GM18498 (cell line): Measurements from ENCODE around the gene IQCF5.
"Not testable (repeated sequence)": the region's sequence is repeated elsewhere in the genome, so short reads cannot be mapped to it uniquely, and the experiment has no call there.

Experiments
- ATAC-seq: cut with Tn5 transposase; IDR thresholded peaks from one replicate; pipeline ENCODE4 v1.9.1; 2021; ENCODE audit warnings: mild to moderate bottlenecking, moderate library complexity; ENCODE audit not compliant: unreplicated experiment

The IQCF5 gene

DNA sequence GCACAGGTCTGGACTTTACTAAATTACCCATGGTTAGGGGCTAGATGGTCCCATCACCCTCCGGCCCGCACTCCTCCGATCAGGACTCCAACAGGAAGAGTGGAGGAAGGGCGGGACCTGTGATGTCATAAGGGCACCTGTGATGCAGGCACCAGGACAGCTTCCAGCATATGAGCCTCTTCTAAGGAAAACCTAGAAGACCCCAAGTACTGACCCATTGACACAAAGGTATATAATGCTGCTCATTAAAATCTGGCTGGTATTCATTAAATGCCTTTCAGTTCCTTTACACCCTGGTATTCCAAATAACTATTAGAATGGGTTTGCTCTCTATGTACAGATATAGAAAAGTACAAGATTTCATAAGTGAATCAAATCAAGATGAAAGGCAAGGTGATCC is at the start of gene IQCF5:
Gene IQCF5, minus strand, starts transcription at position 101 of the 400 bp plus-strand sequence. Its CDS starts 70 bp downstream, at position 31.
- ATAC-seq, result no peak

DNA sequence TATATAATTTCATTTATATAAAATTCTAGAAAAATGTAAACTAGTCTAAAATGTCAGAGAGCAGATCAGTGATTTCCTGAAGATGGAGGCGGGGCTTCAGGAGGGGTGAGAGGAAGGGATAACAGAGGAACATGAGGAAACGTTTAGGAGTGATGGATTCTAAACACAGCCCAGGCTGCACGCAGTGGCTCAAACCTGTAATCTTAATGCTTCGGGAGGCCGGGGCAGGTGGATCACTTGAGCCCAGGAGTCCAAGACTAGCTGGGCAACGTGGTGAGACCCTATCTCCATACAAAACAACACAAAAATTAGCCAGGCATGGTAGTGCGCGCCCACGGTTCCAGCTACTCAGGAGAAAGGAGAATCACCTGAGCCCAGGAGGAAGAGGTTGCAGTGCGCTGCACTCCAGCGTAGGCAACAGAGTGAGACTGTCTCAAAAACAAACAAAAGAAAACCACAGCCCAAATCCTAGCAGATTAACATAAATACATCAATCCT is 45.7 kb upstream of the IQCF5 start:
- ATAC-seq, result no peak

DNA sequence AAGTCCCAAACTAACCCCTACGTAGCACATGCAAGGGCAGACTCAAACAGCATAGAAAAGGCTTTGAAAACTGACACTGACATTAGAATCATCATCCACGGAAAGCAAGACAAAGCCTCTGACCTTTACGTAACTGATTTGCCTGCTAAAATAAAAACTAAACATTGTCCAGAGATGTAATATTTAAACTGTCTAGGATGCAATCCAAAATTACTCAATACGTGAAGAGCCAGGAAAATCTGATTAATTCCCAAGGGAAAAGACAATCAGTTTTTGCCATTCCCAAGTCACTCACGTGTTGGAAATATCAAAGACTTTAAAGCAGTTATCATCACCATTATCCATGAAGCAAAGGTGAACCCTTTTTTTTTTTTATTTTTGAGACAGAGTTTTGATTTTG is 41.0 kb upstream of the IQCF5 start:
- ATAC-seq, result no peak

DNA sequence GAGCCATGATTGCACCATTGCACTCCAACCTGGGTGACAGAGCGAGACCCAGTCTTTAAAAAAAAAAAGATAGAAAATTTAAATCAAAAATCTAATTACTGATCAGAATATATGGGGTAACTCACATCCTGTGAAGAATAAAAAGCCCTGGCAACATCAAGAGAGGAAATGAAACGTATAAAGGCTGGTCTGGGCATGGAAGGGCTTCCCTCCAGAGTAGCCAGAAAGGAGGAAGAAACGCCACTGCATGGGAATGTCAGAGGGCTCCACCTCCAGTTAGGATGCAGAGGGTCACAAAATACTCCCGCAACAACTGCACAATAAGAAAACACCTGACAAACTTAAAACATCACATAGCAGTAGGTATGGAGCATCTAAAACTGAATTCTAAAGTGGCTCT is 32.6 kb upstream of the IQCF5 start:
- ATAC-seq, result no peak

DNA sequence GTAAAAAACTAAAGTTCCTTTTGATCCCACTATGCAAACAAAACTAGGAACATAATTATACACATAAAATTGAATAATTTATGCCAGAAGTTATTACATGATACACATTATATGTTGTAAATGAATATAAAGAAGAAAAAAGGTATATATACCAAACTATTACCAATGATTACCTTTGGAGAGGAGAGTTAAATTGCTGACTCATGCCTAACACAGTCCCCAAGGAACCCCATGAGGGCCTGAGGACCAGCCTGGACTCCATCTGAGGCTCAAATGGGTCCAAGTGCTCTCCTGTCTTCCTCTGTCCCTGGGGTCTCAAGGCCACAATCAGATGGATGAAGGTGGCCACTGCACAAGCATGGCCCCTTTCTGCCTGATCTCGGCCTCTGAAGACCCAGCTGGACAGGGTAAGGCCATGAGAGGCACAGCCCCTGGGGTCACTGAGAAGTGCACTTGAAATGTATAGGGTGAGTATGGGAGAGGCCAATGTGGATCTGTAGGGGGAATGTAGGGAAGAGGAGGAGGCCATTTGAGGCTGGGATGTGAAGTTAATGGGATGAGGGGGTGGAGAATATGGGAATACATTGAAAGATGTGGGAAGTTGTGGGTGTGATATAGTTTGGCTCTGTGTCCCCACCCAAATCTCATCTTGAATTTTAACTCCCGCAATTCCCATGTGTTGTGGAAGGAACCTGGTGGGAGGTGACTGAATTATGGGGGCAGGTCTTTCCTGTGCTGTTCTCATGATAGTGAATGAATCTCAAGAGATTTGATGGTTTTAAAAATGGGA is 28.8 kb upstream of the IQCF5 start:
- no peak for ATAC-seq

DNA sequence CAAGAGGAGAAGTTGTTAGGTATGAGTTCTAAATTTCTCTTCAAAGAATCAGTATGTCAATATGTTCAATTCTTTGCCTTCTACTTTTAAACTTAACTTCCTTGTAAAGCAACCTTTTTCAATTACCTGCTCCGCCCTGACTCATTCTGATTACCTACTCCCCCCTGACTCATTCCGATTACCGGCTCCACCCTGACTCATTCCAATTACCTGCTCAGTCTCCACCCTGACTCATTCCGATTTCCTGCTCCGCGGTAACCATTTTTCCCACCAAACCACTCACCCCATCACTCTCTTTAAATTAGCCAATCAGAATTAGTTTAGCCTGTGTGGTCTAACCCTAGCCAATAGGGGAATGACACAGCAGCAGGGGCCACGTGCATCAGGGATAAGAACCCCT is 27.0 kb upstream of the IQCF5 start:
- ATAC-seq, result not testable (repeated sequence)

DNA sequence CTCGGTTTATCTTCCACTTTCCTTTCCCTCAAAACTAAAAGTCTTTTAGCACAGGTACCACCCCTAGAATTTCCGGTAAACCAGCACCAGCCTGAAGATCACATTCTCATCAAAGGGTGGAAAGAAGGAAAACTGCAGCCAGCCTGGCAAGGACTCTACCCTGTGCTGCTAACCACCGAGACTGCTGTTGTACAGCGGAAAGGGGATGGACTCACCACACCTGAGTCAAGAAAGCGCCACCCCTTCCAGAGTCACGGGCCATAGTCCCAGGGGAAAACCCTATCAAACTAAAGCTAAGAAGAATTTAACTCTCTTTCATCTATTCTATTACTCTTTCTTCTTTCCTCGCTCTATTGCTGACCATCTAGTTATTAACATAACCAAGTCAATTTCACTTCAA is 24.6 kb upstream of the IQCF5 start:
- not testable (repeated sequence) for ATAC-seq

DNA sequence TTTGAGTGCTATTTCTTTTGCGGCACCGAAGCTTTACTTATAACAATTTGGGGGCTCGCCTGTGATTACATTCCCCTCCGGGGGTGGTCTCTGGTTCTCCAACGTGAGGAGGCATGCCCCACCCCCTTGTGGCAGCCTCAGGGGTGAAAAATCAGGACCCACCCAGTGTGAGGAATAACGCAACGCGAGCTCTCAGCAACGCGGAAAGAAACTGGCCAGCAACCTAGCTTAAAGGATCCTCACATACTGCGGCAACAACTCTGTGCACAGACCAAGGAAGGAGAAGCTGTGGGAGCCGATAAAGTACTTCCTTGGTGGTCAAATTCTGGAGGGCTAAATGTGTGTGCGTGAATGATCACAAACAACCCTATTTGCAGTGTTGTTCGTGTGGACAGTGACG is 22.0 kb upstream of the IQCF5 start:
- ATAC-seq, result no peak

DNA sequence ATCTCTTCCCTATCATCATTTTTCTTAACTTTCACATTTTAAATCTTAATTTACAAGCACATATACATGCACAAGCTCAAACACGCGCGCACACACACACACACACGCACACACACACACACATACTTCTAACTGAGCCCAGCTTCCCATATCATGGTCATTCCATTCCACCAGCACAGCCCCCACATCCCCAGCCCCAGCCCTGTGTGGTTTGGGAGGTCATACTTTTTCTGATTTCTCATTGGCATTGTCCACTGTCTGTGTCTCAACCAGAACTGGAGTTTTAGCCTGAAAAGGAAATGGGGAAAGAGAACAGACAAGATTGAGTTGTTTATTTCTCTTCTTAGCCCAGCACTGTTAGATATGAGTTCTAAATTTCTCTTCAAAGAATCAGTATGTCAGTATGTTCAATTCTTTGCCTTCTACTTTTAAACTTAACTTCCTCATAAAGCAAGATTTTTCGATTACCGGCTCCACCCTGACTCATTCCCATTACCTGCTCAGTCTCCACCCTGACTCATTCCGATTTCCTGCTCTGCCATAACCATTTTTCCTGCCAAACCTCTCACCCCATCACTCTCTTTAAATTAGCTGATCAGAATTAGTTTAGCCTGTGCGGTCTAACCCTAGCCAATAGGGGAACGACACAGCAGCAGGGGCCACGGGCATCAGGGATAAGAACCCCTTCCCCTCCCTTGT is 21.4 kb upstream of the IQCF5 start:
- ATAC-seq, result no peak

DNA sequence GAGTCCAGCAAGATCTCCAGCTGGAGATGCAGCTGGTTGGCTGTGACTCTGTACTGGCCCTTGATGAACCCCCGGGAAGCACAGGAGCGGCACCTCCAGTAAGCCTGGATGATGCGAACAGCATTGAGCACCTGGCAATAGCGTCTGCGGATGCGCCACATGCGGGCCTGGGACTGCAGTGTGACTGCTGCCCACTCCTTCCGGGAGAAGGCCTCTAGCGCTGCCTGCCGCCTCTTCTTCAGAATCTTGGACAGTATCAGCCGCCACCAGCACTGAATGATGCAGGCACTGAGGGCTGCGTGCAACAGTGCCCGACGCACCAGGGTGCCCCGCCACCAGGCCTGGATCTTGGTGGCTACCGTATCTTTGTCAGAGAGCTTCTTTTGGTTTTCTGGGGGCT is 19.5 kb upstream of the IQCF5 start:
- no peak for ATAC-seq

DNA sequence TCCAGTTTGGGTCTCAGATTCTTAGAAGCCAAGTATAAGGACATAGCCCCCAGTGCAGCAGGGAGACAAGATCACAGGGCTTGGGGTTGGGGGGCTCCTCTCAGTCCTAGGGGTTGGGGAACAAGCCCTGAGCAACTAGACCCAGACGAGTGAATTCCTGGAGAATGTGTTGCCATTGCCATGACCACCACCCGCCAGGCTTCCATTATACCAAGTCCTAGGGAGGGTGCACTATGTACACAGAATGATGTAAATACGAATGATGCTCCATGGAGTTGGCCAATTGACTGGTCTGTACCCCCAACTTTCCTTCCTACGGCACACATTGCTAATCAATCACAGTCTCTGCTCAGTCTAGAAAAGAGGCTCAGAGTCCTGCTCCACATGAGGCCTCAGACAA is 19.0 kb upstream of the IQCF5 start:
- ATAC-seq, result no peak

DNA sequence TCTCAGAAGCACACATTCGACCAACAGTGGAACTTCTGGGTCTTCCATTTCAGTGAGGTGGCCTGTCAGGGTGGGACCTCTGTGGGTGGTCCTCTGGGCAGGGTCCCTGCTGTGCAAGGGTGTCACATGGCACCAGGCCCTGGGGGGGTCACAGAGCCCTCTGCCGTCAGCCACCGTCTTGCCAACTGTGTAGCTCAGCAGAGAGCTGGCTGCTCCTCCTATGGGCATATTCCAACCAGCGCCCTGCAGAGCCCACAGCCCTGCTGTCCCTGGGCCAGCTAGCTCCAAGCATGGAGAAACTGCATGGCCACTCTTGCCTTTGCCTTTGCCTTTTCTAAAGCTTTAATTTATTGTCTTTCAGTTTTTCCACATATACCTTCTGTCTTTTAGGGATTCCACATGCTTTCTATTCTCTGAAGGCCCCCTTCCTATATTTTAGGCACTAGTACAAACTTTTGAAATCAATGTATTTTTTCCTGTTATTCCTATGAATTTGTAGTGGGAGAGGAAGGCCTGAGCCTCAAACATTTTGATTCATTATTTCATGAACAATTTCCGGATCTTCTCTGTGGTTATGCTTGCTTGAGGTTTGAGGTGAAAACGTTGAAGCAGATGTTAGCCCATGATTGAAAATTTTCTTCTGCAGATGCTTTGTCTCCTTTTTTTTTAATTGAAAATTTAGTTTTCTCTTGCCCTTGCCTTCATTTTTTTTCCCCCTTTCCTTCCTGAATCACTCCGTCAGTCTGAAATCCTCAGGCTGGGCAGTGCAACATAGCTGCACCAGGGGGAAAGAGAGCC is 16.0 kb upstream of the IQCF5 start:
- no peak for ATAC-seq

DNA sequence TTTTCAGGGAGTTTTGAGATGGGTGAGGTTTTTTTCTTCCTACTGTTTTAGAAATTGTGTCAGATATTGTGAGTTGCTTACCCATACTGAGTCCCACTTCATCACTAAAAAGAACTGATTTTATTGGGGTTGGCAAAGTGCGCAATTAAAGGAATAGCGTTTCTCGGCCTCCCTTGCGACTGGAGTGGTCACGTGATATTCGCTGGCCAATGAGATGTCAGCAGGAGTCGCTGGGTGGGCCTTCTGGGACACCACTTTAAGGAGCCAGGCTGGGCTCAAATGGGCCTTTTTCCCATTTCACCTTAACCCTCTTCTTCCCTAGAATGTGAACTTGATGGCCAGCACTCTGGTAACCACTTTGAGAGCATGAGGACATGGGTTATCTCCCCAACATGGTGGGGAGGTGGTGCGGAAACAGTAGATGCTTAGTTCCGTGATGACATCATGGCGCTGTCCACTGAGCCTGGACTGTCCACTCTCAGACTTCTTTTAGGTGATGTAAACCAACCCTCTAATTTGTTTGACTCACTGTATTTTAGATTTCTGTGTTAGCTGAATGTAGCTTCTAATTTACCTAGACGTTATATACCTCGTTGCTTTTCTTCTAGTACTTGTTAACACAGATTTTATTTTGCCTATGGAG is 13.2 kb upstream of the IQCF5 start:
- no peak for ATAC-seq

DNA sequence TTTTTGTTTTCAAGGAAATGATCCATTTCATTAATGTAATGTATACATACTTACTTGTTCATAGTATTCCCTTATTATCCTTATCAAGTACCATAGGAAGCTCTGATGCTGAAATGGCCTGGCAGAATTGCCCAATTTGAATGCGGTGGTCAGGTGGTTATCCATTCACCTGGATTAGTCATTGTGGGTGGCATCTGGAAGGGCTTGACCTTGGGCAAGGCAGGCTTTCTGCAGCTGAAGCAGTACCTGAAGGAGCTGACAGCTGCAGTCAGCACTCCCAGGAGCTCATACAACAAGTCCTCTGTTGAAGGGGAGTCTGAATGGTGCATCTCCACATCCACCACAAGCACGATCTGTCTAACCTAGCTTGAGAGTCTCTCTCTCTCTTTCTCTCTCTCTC is 12.2 kb upstream of the IQCF5 start:
- ATAC-seq, result no peak

DNA sequence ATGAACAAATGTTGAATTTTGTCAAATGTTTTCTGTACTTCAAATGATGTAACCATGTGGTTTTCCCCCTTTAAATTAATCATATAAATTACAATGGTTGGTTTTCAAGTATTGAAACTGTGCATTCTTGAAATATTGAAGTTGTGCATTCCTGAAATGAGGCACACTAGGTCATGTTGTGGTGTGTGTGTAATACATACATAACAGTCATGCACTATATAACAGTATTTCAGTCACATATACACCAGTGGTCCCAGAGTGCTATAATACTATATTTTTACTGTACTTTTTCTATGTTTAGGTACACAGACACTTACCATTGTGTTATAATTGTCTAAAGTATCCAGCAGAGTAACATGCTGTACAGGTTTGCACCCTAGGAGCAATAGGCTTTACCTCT is 11.0 kb upstream of the IQCF5 start:
- ATAC-seq, result no peak

DNA sequence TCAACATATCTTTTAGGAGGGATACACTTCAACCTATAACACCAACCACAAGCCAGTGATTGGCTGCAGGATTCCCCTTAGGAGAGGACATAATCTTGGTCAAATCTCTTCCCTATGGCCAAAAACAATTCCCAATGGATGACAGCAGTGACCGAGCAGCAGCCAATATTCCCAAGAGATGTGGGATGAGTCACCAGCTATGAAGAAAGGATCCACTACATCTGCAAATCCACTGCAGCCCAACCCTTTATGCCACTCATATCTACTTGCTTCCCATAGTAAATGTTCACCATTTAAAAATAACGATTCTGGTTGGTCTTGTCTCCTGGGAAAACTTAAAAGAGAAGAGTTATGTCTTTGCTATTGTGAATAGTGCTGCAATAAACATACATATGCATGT is 4.5 kb upstream of the IQCF5 start:
- no peak for ATAC-seq

DNA sequence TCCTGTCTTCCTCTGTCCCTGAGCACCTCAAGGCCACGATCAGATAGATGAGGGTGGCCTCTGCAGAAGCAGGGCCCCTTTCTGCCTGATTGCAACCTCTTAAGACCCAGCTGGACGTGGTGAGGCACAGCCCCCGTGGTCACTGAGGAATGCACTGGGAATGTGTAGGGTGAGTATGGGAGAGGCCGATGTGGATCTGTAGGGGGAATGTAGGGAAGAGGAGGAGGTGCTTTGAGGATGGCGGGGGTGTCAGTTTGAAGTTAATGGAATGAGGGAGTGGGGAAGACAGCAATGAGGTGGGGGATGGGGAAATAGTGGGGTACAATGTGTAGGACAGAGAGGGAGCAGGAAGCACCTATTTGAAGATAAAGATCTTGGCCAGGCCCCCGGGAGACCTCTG is 785 bp upstream of the IQCF5 start:
- no peak for ATAC-seq

DNA sequence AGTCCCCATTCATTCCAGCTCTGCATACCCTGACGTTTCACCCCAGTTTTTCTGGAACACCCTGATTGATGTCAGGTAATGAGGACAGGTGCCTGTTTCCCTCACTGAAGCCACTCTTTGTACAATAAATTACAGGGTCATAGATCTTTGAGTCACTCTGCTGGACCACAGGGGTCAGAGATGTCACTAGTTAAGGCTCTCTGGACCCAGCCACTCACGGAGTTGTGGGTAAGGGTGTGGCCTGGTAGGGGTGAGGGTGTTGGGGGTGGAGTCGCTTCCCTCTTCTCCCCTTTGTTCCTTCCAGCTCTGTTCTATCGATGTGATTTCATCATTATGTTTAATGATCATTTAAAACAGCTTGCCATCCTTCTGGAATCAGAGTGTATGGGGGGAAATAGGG is 512 bp downstream of the IQCF5 start:
- ATAC-seq, result no peak

DNA sequence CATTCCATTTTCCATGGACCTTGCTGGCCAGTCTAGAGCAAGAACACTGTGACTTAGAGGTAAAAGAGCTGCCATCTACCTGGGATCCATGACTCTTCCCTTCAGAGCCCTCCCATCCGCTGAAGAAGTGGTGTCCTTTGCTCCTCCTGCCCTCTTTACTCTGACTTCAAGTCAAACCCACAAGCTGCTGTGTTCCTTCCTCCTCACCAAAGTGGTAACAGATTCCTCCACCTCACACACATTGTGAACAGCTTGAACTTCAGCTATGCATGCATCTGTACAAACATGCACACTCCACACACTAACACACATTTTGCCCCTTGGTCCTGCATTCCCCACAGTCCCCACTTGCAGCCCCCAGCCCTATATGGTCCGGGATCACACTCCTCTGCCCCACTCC is 990 bp downstream of the IQCF5 start:
- ATAC-seq, result no peak

DNA sequence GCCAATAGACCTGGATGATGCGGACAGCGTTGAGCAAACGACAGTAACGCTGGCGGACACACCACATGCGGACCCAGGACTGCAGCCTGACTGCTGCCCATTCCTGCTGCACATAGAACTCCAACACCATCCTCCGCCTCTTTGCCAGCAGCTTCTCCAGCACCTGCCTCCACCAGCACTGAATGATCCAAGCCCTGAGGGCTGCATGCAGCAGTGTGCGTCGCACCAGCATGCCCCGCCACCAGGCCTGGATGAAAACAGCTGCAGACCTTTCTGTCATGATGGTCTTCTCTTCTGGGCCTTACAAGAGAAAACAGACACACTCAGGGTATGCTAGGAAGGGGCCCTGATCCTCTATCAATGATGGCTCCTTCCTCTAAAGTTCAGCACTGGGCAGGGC is 1.5 kb downstream of the IQCF5 start:
- ATAC-seq, result no peak

DNA sequence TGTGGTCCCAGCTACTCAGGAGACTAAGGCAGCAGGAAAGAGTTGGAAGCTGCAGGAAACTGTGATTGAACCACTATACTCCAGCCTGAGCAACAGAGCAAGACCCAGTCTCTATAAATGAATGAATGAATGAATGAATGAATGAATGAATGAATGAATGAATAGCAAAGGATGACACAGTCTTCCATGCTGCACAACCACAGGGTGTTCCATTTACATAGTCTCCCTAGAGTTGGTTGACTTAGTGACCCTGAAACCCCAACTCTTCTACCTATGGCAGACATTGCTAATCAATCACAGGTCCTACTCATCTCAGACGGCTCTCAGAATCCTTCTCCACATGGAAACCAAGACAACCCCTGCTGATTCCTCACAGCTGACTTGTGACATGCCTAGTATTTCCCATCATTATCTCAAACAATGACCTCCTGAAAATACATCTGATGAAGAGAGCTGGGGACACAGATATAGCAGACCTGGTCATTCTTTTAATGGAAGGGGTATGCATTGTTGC is 2.1 kb downstream of the IQCF5 start:
- ATAC-seq, result no peak
